ENCODE measurements around the gene ZNF746. TPM values are rescaled to one million over a fixed set of nuclear protein-coding genes. Genes with fewer than 3 reads are reported as not detected.
"Not testable (repeated sequence)": the region's sequence is repeated elsewhere in the genome, so short reads cannot be mapped to it uniquely, and the experiment has no call there.

ZNF746 gene
- total RNA-seq, 1 experiment from 2014 or later = 18.5 TPM

- Mint-ChIP-seq H3K36me3 (ENCODE audit: insufficient read depth, unreplicated experiment) (peaks cover 32% of the 10 kb centered on the region), H3K27me3 (ENCODE audit: unreplicated experiment) (no peaks in the 10 kb centered on the region), H3K4me3 (ENCODE audit: low read depth, unreplicated experiment) (no peak overlapping the region), H3K4me1 (ENCODE audit: low read depth, unreplicated experiment) (no peaks in the 10 kb centered on the region), H3K27ac (ENCODE audit: unreplicated experiment) (no peak overlapping the region), H3K9me3 (ENCODE audit: low read depth, unreplicated experiment) (no peaks in the 10 kb centered on the region)
- intact Hi-C loops (cut with micrococcal nuclease; ENCODE audit: unreplicated experiment) = no loop called here
- no peak for DNase-seq
- no peak for TF ChIP-seq CTCF (IDR thresholded peaks at IDR 0.05; ENCODE audit: unreplicated experiment)
- CTCF ChIA-PET = no interaction called here
- BruUV-seq (replicated peaks) = no TSS peak
Measured at GRCh38 chr7:149448961-149449360, 48.6 kb downstream of the ZNF746 start.

GRCh38 chr7:149446026-149446425 is 51.6 kb downstream of the ZNF746 start:
- DNase-seq; H3K9me3 Mint-ChIP-seq (ENCODE audit: low read depth, unreplicated experiment); BruUV-seq (replicated peaks); H3K4me3 Mint-ChIP-seq (ENCODE audit: low read depth, unreplicated experiment); H3K27ac Mint-ChIP-seq (ENCODE audit: unreplicated experiment); CTCF ChIA-PET; intact Hi-C loops (cut with micrococcal nuclease; ENCODE audit: unreplicated experiment); H3K27me3 Mint-ChIP-seq (ENCODE audit: unreplicated experiment); H3K4me1 Mint-ChIP-seq (ENCODE audit: low read depth, unreplicated experiment): not testable (repeated sequence)
- peaks cover 31% of the 10 kb centered on the region for H3K36me3 Mint-ChIP-seq (ENCODE audit: insufficient read depth, unreplicated experiment)

GRCh38 chr7:149444287-149444686 is 53.3 kb downstream of the ZNF746 start:
- Mint-ChIP-seq H3K4me3 (ENCODE audit: low read depth, unreplicated experiment) (no peak overlapping the region), H3K9me3 (ENCODE audit: low read depth, unreplicated experiment) (no peaks in the 10 kb centered on the region), H3K4me1 (ENCODE audit: low read depth, unreplicated experiment) (no peaks in the 10 kb centered on the region), H3K27ac (ENCODE audit: unreplicated experiment) (no peak overlapping the region), H3K36me3 (ENCODE audit: insufficient read depth, unreplicated experiment) (peaks cover 21% of the 10 kb centered on the region), H3K27me3 (ENCODE audit: unreplicated experiment) (no peaks in the 10 kb centered on the region)
- DNase-seq = no peak
- intact Hi-C loops (cut with micrococcal nuclease; ENCODE audit: unreplicated experiment) = no loop called here
- no peak for TF ChIP-seq CTCF (IDR thresholded peaks at IDR 0.05; ENCODE audit: unreplicated experiment)
- BruUV-seq (replicated peaks) = no TSS peak
- CTCF ChIA-PET = no interaction called here

GRCh38 chr7:149443523-149443922 is 54.1 kb downstream of the ZNF746 start:
- peaks cover 21% of the 10 kb centered on the region for H3K36me3 Mint-ChIP-seq (ENCODE audit: insufficient read depth, unreplicated experiment)
- DNase-seq = no peak
- H3K4me3 Mint-ChIP-seq (ENCODE audit: low read depth, unreplicated experiment) = no peak overlapping the region
- no peak for TF ChIP-seq CTCF (IDR thresholded peaks at IDR 0.05; ENCODE audit: unreplicated experiment)
- H3K4me1 Mint-ChIP-seq (ENCODE audit: low read depth, unreplicated experiment) = no peaks in the 10 kb centered on the region
- intact Hi-C loops (cut with micrococcal nuclease; ENCODE audit: unreplicated experiment) = no loop called here
- H3K9me3 Mint-ChIP-seq (ENCODE audit: low read depth, unreplicated experiment) = no peaks in the 10 kb centered on the region
- H3K27ac Mint-ChIP-seq (ENCODE audit: unreplicated experiment) = no peak overlapping the region
- no peaks in the 10 kb centered on the region for H3K27me3 Mint-ChIP-seq (ENCODE audit: unreplicated experiment)
- CTCF ChIA-PET = no interaction called here
- BruUV-seq (replicated peaks) = no TSS peak

- no TSS peak for BruUV-seq (replicated peaks)
- CTCF ChIA-PET = no interaction called here
- Mint-ChIP-seq H3K27me3 (ENCODE audit: unreplicated experiment) (no peaks in the 10 kb centered on the region), H3K4me3 (ENCODE audit: low read depth, unreplicated experiment) (no peak overlapping the region), H3K9me3 (ENCODE audit: low read depth, unreplicated experiment) (no peaks in the 10 kb centered on the region), H3K4me1 (ENCODE audit: low read depth, unreplicated experiment) (no peaks in the 10 kb centered on the region), H3K27ac (ENCODE audit: unreplicated experiment) (no peak overlapping the region), H3K36me3 (ENCODE audit: insufficient read depth, unreplicated experiment) (peaks cover 21% of the 10 kb centered on the region)
- TF ChIP-seq CTCF (IDR thresholded peaks at IDR 0.05; ENCODE audit: unreplicated experiment) = no peak
- no peak for DNase-seq
- intact Hi-C loops (cut with micrococcal nuclease; ENCODE audit: unreplicated experiment) = no loop called here
Measured at GRCh38 chr7:149442924-149443323, 54.7 kb downstream of the ZNF746 start.

Data from Calu3 (cell line).